ENCODE results near the gene PRKAB2. TPM values are rescaled to one million over a fixed set of nuclear protein-coding genes. Genes with fewer than 3 reads are reported as not detected.
A peak's percentile ranks its signal among the peaks of the same experiment; 100 is the strongest.
"Not testable (repeated sequence)": the region's sequence is repeated elsewhere in the genome, so short reads cannot be mapped to it uniquely, and the experiment has no call there.

The PRKAB2 gene
- total RNA-seq, 1 donor from 2014 or later: 7.4 TPM

DNA sequence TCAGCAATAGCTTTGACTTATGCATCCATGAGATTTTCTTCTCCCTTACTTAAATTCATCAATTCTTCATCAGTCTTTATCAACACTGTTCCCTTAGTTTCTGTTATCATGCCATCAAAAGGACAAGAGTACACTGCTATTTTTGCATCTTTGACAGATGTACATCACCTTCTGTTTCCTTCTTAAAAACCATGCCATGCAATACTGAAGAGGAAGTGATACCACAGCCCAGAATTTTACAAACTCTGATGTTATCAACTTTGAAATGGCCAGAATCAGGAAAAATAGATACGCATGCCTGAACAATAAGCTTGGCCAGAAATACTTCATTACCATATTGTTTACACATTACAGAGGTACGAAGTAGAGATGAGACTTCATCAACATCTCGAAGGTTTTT, 31.8 kb upstream of the PRKAB2 start:
- Mint-ChIP-seq H3K27ac (no peak overlapping the region), H3K36me3 (ENCODE audit: low read depth) (no peaks in the 10 kb centered on the region), H3K9me3 (peaks cover 5% of the 10 kb centered on the region), H3K4me1 (peaks cover 3% of the 10 kb centered on the region), H3K27me3 (no peaks in the 10 kb centered on the region), H3K4me3 (no peak overlapping the region)
- DNase-seq: no peak
- intact Hi-C loops (cut with micrococcal nuclease): no loop called here

DNA sequence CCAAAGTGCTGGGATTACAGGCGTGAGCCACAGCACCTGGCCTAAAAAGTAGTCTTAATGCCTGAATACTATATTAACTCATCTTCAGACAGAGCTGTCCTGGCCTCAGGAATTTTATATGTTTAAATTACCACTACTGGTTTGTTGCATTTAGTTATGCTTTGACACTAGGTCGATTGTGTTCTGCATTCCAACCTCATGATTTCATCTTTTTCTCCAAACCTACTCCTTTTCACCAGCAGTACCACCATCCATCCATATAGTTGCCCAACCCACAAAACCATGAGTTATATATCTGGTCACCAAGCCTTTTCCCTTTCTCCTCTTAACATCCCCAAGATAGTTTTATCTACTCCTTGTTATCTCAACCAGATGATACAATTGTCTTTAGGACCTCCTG, 30.3 kb upstream of the PRKAB2 start:
- Mint-ChIP-seq H3K4me1 (peaks cover 3% of the 10 kb centered on the region), H3K4me3 (no peak overlapping the region), H3K9me3 (peaks cover 10% of the 10 kb centered on the region), H3K36me3 (ENCODE audit: low read depth) (no peaks in the 10 kb centered on the region), H3K27ac (no peak overlapping the region), H3K27me3 (no peaks in the 10 kb centered on the region)
- DNase-seq: no peak
- intact Hi-C loops (cut with micrococcal nuclease): no loop called here

DNA sequence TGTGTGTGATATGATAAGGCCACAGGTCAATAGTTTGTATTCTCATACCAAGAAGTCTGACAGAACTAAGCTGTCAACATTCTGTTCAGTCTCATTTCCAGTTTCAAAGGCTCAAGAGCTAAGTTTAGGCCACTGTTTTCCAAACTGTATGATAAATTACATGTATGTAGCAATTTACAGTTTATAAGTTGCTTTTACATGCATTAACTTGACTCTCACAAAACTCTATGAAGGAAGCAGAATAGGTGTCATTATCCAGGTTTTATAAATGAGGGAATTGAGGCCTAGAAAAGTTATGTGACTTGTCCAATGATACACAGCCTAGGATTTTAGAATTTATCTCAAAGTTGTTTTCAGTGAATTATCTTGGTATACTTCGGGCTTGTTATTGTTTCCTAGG, 29.5 kb upstream of the PRKAB2 start:
- H3K27me3 Mint-ChIP-seq: no peaks in the 10 kb centered on the region
- H3K4me1 Mint-ChIP-seq: peaks cover 5% of the 10 kb centered on the region
- intact Hi-C loops (cut with micrococcal nuclease): no loop called here

DNA sequence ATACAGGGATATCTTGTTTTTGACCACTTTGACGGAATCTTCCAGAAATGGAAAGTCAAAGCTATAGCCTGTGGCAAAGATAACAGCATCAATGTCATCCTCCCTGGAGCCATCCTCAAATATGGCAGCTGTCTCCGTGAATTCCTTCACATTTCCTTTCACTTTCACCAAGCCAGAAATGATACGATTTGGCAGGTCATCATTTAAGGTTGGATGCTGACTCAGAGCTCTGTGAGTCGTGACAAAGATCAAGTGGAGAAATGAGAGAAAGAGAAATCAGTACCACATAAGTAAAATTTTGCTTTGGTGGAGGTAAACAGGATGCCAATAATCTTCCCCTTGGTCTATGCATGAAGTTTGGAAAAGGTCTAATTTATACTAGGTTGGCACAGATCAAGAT, 29.0 kb upstream of the PRKAB2 start:
- no peak for DNase-seq
- no peak overlapping the region for H3K4me3 Mint-ChIP-seq
- H3K27ac Mint-ChIP-seq: no peak overlapping the region
- peaks cover 12% of the 10 kb centered on the region for H3K9me3 Mint-ChIP-seq
- H3K36me3 Mint-ChIP-seq (ENCODE audit: low read depth): no peaks in the 10 kb centered on the region
- intact Hi-C loops (cut with micrococcal nuclease): no loop called here
- H3K27me3 Mint-ChIP-seq: no peaks in the 10 kb centered on the region
- H3K4me1 Mint-ChIP-seq: peaks cover 7% of the 10 kb centered on the region

More for the DNA sequence above, 29.5 kb upstream of the PRKAB2 start:
- H3K27ac Mint-ChIP-seq: no peak overlapping the region
- no peaks in the 10 kb centered on the region for H3K36me3 Mint-ChIP-seq (ENCODE audit: low read depth)
- peaks cover 12% of the 10 kb centered on the region for H3K9me3 Mint-ChIP-seq
- H3K4me3 Mint-ChIP-seq: no peak overlapping the region
- no peak for DNase-seq

DNA sequence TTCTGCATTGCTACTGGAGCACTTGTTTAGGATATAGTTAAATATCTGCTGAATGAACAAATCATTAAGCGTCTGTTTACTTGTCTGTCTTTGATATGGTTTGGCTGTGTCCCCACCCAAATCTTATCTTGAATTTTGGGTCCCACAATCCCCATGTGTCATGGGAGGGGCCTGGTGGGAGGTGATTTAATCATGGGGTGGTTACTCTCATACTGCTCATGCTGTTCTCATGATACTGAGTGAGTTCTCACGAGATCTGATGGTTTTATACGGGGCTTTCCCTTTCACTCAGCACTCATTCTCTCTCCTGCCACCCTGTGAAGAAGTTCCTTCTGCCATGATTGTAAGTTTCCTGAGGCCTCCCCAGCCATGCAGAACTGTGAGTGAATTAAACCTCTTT, 25.1 kb upstream of the PRKAB2 start:
- H3K27me3 Mint-ChIP-seq: not testable (repeated sequence)

DNA sequence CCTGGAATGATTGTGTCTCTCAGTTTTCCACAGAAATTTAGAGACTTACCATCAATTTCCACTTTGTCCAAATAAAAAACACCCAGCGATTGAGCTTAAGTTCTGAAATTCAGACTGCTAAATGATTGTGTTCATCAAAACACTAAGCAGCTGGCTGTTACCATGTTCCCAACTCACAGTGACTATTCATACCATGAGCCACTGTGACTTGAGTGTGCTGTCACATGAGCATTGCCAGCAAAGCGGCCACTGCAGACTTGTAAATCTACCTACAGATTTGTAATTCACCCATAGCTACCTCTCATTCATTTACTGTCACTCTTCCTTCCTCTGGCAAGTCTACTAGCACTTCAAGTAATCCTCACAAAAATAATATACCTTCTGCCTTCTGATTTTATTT, 17.2 kb upstream of the PRKAB2 start:
- peaks cover 10% of the 10 kb centered on the region for H3K27me3 Mint-ChIP-seq
- H3K27ac Mint-ChIP-seq: no peak overlapping the region
- no peaks in the 10 kb centered on the region for H3K36me3 Mint-ChIP-seq (ENCODE audit: low read depth)
- no peaks in the 10 kb centered on the region for H3K4me1 Mint-ChIP-seq
- intact Hi-C loops (cut with micrococcal nuclease): no loop called here
- H3K9me3 Mint-ChIP-seq: no peaks in the 10 kb centered on the region
- H3K4me3 Mint-ChIP-seq: no peak overlapping the region
- DNase-seq: no peak

More for the DNA sequence above, 25.1 kb upstream of the PRKAB2 start:
- peak; percentile 31 for DNase-seq
- intact Hi-C loops (cut with micrococcal nuclease); H3K36me3 Mint-ChIP-seq (ENCODE audit: low read depth); H3K4me3 Mint-ChIP-seq; H3K27ac Mint-ChIP-seq; H3K4me1 Mint-ChIP-seq: not testable (repeated sequence)
- H3K9me3 Mint-ChIP-seq: peaks cover 12% of the 10 kb centered on the region

DNA sequence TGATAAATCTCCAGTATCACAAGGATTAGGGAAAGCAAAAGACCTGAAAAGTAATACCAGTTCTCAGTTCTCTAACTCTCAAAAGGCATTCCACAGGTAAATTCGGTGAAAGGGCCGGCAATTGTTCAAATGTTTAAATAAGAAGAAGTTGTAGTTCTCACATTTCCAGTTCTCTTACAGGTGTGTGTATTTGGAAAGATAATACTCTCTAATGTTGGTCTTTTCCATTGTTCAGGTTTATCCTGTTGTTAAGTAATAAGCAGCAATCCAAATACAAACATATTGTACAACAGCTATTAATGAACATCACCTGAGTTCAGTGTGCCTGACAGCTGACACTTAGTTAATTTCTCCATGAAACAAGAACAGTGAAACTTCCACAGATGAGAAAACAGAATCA, 13.2 kb upstream of the PRKAB2 start:
- Mint-ChIP-seq H3K27me3 (peaks cover 11% of the 10 kb centered on the region), H3K4me3 (no peak overlapping the region), H3K27ac (no peak overlapping the region)

DNA sequence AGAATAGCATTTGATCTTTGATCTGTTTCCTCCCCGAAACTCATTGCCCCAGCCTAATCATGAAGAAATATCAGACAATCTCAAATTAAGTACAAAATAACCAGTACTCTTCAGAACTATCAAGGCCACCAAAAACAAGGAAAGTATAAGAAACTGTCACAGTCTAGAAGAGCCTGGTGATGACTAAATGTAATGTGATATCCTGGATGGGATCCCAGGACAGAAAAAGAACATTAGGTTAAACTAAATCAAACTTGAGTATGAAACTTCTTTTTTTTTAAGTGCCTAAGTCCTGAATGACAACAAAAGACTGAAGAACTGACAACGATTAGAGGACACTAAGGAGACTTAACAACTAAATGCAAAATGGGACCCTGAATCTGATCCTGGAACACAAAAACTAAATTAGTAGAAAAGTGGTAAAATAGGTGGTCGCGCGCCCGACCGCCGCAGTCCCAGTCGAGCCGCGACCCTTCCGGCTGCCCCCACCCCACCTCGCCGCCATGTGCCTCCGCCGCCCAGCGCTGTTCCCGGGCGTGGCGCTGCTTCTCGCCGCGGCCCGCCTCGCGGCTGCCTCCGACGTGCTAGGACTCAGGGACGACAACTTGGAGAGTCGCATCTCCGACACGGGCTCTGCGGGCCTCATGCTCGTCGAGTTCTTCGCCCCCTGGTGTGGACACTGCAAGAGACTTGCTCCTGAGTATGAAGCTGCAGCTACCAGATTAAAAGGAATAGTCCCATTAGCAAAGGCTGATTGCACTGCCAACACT, 5.5 kb upstream of the PRKAB2 start:
- H3K27me3 Mint-ChIP-seq: peaks cover 18% of the 10 kb centered on the region
- H3K27ac Mint-ChIP-seq: no peak overlapping the region
- no peak for DNase-seq
- peaks cover 14% of the 10 kb centered on the region for H3K9me3 Mint-ChIP-seq
- H3K4me1 Mint-ChIP-seq: peaks cover 12% of the 10 kb centered on the region
- intact Hi-C loops (cut with micrococcal nuclease): no loop called here
- no peak overlapping the region for H3K4me3 Mint-ChIP-seq
- peaks cover 7% of the 10 kb centered on the region for H3K36me3 Mint-ChIP-seq (ENCODE audit: low read depth)

More for the DNA sequence above, 13.2 kb upstream of the PRKAB2 start:
- H3K36me3 Mint-ChIP-seq (ENCODE audit: low read depth): no peaks in the 10 kb centered on the region
- DNase-seq: no peak
- intact Hi-C loops (cut with micrococcal nuclease): no loop called here
- H3K9me3 Mint-ChIP-seq: no peaks in the 10 kb centered on the region
- no peaks in the 10 kb centered on the region for H3K4me1 Mint-ChIP-seq

DNA sequence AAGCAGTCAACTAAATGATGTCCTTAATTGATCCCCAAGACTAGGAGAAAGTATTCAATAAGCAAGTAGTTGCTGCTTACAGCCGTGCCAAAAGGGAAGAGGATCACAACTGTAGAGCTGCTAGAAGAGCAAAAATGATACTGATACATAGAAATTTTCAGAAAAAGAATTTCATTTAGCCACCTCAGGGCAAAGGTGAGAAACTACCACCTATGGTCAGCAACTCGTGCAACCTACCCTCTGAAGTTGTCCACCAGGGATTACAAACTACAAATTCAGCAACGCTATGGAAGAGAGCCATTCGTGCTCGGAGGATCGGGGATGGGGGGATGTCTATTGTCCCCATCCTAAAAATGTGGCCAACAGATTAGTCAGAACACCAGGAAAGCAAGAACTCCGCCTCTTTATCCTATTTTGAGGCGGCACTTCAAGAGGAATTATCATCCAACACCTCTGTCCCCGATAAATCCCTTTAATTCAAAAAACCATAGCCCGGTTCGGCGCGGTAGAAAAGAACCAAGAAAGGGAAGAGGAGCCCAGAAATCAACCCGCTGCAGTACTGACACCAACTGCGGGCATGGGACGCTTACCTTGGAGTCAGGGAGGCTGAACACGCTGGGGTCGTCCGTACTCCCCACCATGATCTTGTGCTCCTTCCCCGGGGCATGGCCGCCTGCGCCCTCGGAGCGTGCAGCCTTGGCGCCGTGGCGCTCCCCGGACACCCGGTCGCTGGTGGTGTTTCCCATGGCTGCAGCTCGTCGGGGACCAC, 687 bp downstream of the PRKAB2 start:
- intact Hi-C loops (cut with micrococcal nuclease): loop anchor here (1.0 to 2.0 kb wide), 2 partner anchors 71 to 87 kb away; partner anchors contain the start of gene CHD1L
- H3K4me1 Mint-ChIP-seq: peaks cover 32% of the 10 kb centered on the region
- H3K36me3 Mint-ChIP-seq (ENCODE audit: low read depth): peaks cover 16% of the 10 kb centered on the region
- H3K4me3 Mint-ChIP-seq: peak overlapping the region; percentile 98
- H3K9me3 Mint-ChIP-seq: peaks cover 6% of the 10 kb centered on the region
- H3K27ac Mint-ChIP-seq: peak overlapping the region; percentile 83
- no peaks in the 10 kb centered on the region for H3K27me3 Mint-ChIP-seq
- DNase-seq: peak; percentile 60

DNA sequence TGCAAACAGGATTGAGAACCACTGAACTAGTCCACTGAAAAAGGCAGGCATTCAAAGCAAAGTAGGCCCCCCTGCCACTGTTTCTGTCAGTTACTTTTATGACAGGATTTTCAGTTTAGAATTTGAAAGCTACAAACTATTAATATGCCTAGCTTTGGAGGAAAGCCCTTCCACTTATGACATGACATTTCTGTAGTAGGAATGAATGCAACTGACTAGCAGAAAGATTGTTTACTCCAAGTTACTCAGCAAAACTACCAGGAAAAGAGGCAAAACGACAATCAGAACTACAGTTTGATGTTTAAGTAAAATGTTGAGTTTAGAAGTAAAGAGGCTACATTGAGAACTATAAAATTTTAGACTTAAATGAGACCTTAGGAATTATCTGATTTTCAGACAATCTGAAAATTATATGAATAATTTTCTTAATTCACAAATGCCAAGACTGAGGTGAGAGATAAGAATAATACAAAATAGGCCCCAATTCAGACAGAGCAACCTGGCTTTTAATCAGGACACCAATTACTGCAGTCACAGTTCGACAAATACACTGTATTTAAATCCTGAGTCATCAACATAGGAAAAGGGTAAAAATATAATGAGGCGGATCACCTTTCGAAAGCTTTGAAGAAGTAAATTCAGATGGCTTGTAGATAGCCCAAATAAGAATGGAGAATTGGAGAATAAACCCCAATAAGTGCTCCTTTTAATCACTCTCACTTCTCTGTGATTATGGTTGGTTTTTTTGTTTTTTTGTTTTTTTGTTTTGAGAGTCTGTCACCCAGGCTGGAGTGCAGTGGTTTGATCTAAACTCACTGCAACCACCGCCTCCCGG, 2.2 kb downstream of the PRKAB2 start:
- DNase-seq: no peak
- H3K27me3 Mint-ChIP-seq: no peaks in the 10 kb centered on the region
- H3K27ac Mint-ChIP-seq: no peak overlapping the region
- peaks cover 32% of the 10 kb centered on the region for H3K4me1 Mint-ChIP-seq
- H3K9me3 Mint-ChIP-seq: peaks cover 6% of the 10 kb centered on the region
- H3K36me3 Mint-ChIP-seq (ENCODE audit: low read depth): peaks cover 23% of the 10 kb centered on the region
- H3K4me3 Mint-ChIP-seq: peak overlapping the region; percentile 36
- intact Hi-C loops (cut with micrococcal nuclease): no loop called here

DNA sequence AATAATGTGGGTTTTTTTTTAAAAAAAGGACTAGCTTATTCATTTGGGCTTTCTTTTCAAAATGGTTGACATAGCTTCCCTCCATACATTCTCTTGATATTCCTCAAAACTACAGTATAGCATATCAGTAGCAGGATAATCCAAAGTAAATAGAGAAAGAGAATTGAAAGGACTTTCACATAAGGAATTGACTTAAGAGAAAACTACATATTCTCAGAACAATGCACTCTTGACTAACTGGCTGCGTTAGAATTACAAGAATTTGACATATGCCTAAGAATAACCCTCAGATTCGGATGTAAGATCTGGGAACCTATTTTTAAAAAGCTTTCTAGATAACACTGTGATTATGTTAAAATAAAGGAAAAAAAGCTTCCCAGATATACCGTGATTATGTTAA, 3.1 kb downstream of the PRKAB2 start:
- Mint-ChIP-seq H3K27ac (no peak overlapping the region), H3K4me1 (peaks cover 30% of the 10 kb centered on the region), H3K9me3 (peaks cover 6% of the 10 kb centered on the region), H3K4me3 (no peak overlapping the region), H3K36me3 (ENCODE audit: low read depth) (peaks cover 20% of the 10 kb centered on the region), H3K27me3 (no peaks in the 10 kb centered on the region)
- intact Hi-C loops (cut with micrococcal nuclease): no loop called here
- no peak for DNase-seq

DNA sequence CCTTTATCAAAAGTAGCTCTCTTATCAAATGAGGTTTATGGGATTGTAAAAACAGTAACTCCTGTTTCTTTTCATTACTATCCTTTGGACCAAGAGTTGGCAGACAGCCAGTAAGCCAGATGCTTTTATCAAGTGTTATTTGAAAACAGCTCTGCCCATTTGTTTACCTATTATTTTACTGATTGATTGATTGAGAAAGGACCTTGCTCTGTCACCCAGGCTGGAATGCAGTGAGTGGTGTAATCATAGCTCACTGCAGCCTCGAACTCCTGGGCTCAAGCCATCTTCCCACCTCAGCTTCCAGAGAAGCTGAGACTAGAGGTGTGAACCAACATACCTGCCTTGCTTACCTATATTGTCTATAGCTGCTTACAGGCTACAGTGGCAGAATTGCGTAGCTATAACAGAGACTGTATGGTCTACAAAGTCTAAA, 3.6 kb downstream of the PRKAB2 start:
- Mint-ChIP-seq H3K9me3 (peaks cover 6% of the 10 kb centered on the region), H3K27me3 (no peaks in the 10 kb centered on the region), H3K4me1 (peaks cover 27% of the 10 kb centered on the region), H3K4me3 (no peak overlapping the region), H3K36me3 (ENCODE audit: low read depth) (peaks cover 19% of the 10 kb centered on the region), H3K27ac (no peak overlapping the region)
- intact Hi-C loops (cut with micrococcal nuclease): no loop called here
- DNase-seq: no peak

DNA sequence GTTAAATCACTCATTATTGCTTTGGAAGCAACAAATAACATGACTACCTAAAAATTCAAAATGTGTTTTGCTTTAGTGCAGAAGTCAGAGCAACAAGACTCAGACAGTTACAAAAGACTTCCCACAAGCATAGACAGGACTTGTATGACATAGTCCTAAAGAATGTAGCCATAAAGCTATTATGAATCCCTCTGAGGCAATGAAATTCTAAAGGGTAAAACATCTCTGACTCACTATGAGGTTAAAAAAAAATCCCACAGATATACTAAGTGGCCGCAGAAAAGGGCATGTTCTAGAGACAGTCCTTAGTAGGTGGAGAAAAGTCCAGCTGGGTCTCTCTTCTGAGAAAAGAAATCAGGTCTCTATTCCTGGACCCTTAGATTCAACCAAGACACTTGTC, 4.9 kb downstream of the PRKAB2 start:
- no peak overlapping the region for H3K4me3 Mint-ChIP-seq
- peaks cover 17% of the 10 kb centered on the region for H3K4me1 Mint-ChIP-seq
- H3K36me3 Mint-ChIP-seq (ENCODE audit: low read depth): peaks cover 20% of the 10 kb centered on the region
- no peak overlapping the region for H3K27ac Mint-ChIP-seq
- intact Hi-C loops (cut with micrococcal nuclease): no loop called here
- no peak for DNase-seq
- no peaks in the 10 kb centered on the region for H3K27me3 Mint-ChIP-seq
- no peaks in the 10 kb centered on the region for H3K9me3 Mint-ChIP-seq

DNA sequence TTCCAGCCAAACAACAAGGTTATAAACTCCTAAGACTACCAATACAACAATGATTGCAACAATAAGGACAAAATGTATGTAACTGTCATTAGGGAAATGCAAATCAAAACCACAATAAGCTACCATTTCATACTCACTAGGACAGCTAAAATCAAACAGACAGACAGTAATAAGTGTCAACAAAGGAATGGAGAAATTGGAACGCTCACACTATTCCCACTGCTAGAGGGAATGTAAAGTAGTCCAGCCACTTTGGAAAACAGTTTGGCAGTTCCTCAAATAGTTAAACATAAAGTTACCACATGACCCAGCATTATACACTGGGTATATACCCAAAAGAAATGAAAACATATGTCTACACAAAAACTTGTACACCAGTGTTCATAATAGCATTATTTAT, 9.3 kb downstream of the PRKAB2 start:
- H3K4me3 Mint-ChIP-seq: no peak overlapping the region
- no peaks in the 10 kb centered on the region for H3K9me3 Mint-ChIP-seq
- H3K27me3 Mint-ChIP-seq: no peaks in the 10 kb centered on the region
- intact Hi-C loops (cut with micrococcal nuclease): no loop called here
- no peak for DNase-seq
- H3K27ac Mint-ChIP-seq: no peak overlapping the region
- no peaks in the 10 kb centered on the region for H3K4me1 Mint-ChIP-seq
- peaks cover 41% of the 10 kb centered on the region for H3K36me3 Mint-ChIP-seq (ENCODE audit: low read depth)
